ENCODE data around the gene GDPD4. TPM values are rescaled to one million over a fixed set of nuclear protein-coding genes. Genes with fewer than 3 reads are reported as not detected.

GDPD4 gene
- total and polyA plus RNA-seq, 2 of the 4 experiments (the other 2 are of a cell fraction) = not detected

DNA sequence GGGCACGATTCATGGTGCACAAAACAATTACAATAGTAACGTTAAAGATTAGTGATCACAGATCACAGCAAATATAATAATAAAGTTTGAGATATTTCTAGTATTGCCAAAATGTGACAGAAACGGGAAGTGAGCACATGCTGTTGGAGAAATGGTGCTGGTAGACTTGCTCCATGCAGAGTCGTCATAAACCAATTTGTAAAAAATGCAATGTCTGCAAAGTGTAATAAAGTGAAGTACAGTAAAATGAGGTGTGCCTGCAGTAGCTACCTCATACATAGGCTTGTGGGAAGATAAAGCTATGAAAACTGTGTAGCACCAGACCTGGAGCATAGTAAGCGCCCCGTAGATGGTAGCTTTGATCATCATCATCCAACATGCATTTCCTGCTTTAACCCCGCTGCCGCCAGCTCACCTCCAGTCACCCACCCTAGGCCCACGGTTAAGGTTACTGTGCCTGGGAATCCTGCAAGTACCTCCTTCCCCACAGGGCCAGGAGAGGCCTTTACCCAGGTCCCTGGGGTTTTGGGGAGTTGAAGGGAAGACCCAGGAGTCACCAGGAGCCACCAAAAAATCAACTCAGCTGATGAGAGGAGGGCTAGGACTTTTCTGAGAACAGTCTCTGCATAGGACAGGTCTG, 114.3 kb downstream of the GDPD4 start:
- Histone ChIP-seq H3K4ac (ENCODE audit: low read depth, low read length) (no peak overlapping the region), H2BK120ac (ENCODE audit: low read depth, low read length) (no peak overlapping the region), H3K9me1 (ENCODE audit: insufficient read depth, low read length) (no peaks in the 10 kb centered on the region), H3K56ac (ENCODE audit: extremely low read depth, insufficient read depth, low read length) (no peak overlapping the region), H3K4me2 (ENCODE audit: low read depth, low read length) (no peak overlapping the region), H3K4me3 (ENCODE audit: insufficient read depth, low read depth, low read length) (no peak overlapping the region), H3K18ac (ENCODE audit: low read depth, low read length) (no peak overlapping the region), H2AK5ac (ENCODE audit: low read depth, low read length) (no peak overlapping the region), H3K9me3 (ENCODE audit: control insufficient read depth, insufficient read depth, low read length) (no peaks in the 10 kb centered on the region), H4K91ac (ENCODE audit: insufficient read depth, low read depth, low read length) (no peak overlapping the region), H3K27me3 (ENCODE audit: control insufficient read depth, insufficient read depth, low read length) (peaks cover 29% of the 10 kb centered on the region), H3K79me1 (ENCODE audit: low read depth in 1 of 2, low read length in 2 of 2) (no peaks in the 10 kb centered on the region), H4K8ac (ENCODE audit: low read depth in 2 of 2, low read length in 2 of 2) (no peak overlapping the region), H3K9ac (ENCODE audit: low read depth, low read length) (no peak overlapping the region), H3K23ac (ENCODE audit: low read depth, low read length) (no peak overlapping the region), H3K36me3 (ENCODE audit: control insufficient read depth, insufficient read depth, low read length) (no peaks in the 10 kb centered on the region), H4K5ac (ENCODE audit: low read depth, low read length) (no peak overlapping the region), H2BK20ac (ENCODE audit: low read depth, low read length) (no peak overlapping the region), H2BK15ac (ENCODE audit: low read depth, low read length) (no peak overlapping the region), H2BK5ac (ENCODE audit: low read depth, low read length, poor library complexity, severe bottlenecking) (no peak overlapping the region), H4K20me1 (ENCODE audit: insufficient read depth, low read length) (peaks cover 3% of the 10 kb centered on the region; the same call in 1 of the 2 replicates), H2AK9ac (replicated peaks; ENCODE audit: low read depth, low read length, poor library complexity) (no peak overlapping the region), H3K14ac (replicated peaks; ENCODE audit: low read depth, low read length) (no peak overlapping the region), H2AFZ (replicated peaks; ENCODE audit: low read length, poor library complexity) (no peak overlapping the region), H3K4me1 (ENCODE audit: control insufficient read depth, insufficient read depth, low read length) (no peaks in the 10 kb centered on the region), H3K27ac (ENCODE audit: insufficient read depth, low read length) (no peak overlapping the region)
- DNase-seq (no peak), ATAC-seq (ENCODE audit: low read depth) (no peak)
- CTCF ChIA-PET = interaction anchor here (1.2 to 2.5 kb wide), 3 partner anchors 13 to 267 kb away, joined by 4 to 21 read pairs (median 4); partner anchors contain the start of gene MYO7A
- intact Hi-C loops (cut with micrococcal nuclease) = loop anchor here (10.0 kb wide), 1 partner anchor 262 kb away; no protein-coding TSS in a partner anchor
- POLR2A ChIA-PET (ENCODE audit: unreplicated experiment) = no interaction called here
- TF ChIP-seq MAFK (IDR thresholded peaks at IDR 0.05; ENCODE audit: low read depth, low read length) = 0 out of 2 replicates have a peak, but pooled peaks have one; percentile 10
- TF ChIP-seq, protein P1, sequence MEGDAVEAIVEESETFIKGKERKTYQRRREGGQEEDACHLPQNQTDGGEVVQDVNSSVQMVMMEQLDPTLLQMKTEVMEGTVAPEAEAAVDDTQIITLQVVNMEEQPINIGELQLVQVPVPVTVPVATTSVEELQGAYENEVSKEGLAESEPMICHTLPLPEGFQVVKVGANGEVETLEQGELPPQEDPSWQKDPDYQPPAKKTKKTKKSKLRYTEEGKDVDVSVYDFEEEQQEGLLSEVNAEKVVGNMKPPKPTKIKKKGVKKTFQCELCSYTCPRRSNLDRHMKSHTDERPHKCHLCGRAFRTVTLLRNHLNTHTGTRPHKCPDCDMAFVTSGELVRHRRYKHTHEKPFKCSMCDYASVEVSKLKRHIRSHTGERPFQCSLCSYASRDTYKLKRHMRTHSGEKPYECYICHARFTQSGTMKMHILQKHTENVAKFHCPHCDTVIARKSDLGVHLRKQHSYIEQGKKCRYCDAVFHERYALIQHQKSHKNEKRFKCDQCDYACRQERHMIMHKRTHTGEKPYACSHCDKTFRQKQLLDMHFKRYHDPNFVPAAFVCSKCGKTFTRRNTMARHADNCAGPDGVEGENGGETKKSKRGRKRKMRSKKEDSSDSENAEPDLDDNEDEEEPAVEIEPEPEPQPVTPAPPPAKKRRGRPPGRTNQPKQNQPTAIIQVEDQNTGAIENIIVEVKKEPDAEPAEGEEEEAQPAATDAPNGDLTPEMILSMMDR (conservative IDR thresholded peaks at IDR 0.05; ENCODE audit: low read depth, low read length) = no peak
- WGBS, 2 experiments (ENCODE audit: extremely low coverage in 2 of 2, insufficient read length in 1 of 2) = 69% methylated on average over 2 of the region's 9 CpGs; no CpG with 5 or more reads in 1 of the 2 experiments
- in situ Hi-C loops (cut with MboI; ENCODE audit: low sequenced_read_pairs) = loop anchor here (5.0 to 10.0 kb wide), 2 partner anchors 62 to 140 kb away; partner anchors contain the start of gene MYO7A
- dilution Hi-C loops (cut with HindIII; ENCODE audit: low sequenced_read_pairs, unreplicated experiment) = no loop called here
- BruUV-seq (replicated peaks) = no TSS peak
